ENCODE measurements around the gene SYNJ1. TPM values are rescaled to one million over a fixed set of nuclear protein-coding genes. Genes with fewer than 3 reads are reported as not detected.

The SYNJ1 gene
- polyA plus RNA-seq, 3 donors, result 4.0 to 16.5 (median 8.1) TPM

- WGBS (ENCODE audit: insufficient coverage), result 100% methylated on average over 1 of the region's 6 CpGs
- peak overlapping the region in 1 of 7 donors; percentile 30 for H3K27ac Mint-ChIP-seq
Measured at GRCh38 chr21:32733356-32733755, 5.5 kb upstream of the SYNJ1 start.

GRCh38 chr21:32732544-32732943 is 4.7 kb upstream of the SYNJ1 start:
- H3K36me3 ChIP-seq (replicated peaks in 1 of 2; ENCODE audit: control insufficient read depth in 1 of 2, insufficient read depth in 2 of 2, low read length in 2 of 2), result peaks cover 44 to 54% of the 10 kb centered on the region in 2 donors
- H3K9me3 ChIP-seq (replicated peaks in 1 of 2; ENCODE audit: control insufficient read depth in 1 of 2, insufficient read depth in 1 of 2, low read length in 2 of 2), result no peaks in the 10 kb centered on the region
- no peak overlapping the region for H3K27ac Mint-ChIP-seq
- H2AFZ ChIP-seq (ENCODE audit: insufficient read depth, low read depth, low read length, poor library complexity, severe bottlenecking), result no peak overlapping the region
- intact Hi-C loops (cut with micrococcal nuclease), result no loop called here
- H3K9me3 Mint-ChIP-seq, result no peaks in the 10 kb centered on the region
- no peak overlapping the region for H3K27ac ChIP-seq (ENCODE audit: low read depth in 1 of 2, low read length in 2 of 2)
- no peaks in the 10 kb centered on the region for H3K27me3 ChIP-seq (ENCODE audit: control insufficient read depth in 2 of 2, insufficient read depth in 2 of 2, low read length in 2 of 2)
- H3K27me3 Mint-ChIP-seq (ENCODE audit: low read depth in 3 of 3), result no peaks in the 10 kb centered on the region
- H3K9ac ChIP-seq (ENCODE audit: insufficient read depth, low read length, poor library complexity, severe bottlenecking), result no peak overlapping the region
- H3K36me3 Mint-ChIP-seq, result peaks cover 26 to 42% of the 10 kb centered on the region in 2 donors
- H3K4me2 ChIP-seq (replicated peaks; ENCODE audit: extremely low read depth, low read length, poor library complexity, severe bottlenecking), result no peak overlapping the region
- H3K4me3 ChIP-seq (replicated peaks in 1 of 3; ENCODE audit: low read depth in 2 of 3, low read length in 3 of 3), result no peak overlapping the region
- peak overlapping the region in 1 of 2 donors; percentile 4 for H3K4me3 Mint-ChIP-seq
- peaks cover 6% of the 10 kb centered on the region for H3K79me2 ChIP-seq (ENCODE audit: insufficient read depth, low read length)
- peaks cover 25% of the 10 kb centered on the region for H3K4me1 Mint-ChIP-seq
- H4K20me1 ChIP-seq (ENCODE audit: insufficient read depth, low read length), result no peaks in the 10 kb centered on the region
- WGBS (ENCODE audit: insufficient coverage), result 92% methylated on average over 2 of the region's 3 CpGs
- H3K4me1 ChIP-seq (ENCODE audit: control insufficient read depth in 1 of 2, insufficient read depth in 2 of 2, low read length in 2 of 2), result peaks cover 13 to 16% of the 10 kb centered on the region in 2 donors
- no peak for TF ChIP-seq CTCF (IDR thresholded peaks at IDR 0.05)
- DNase-seq, result no peak

More at GRCh38 chr21:32733356-32733755, 5.5 kb upstream of the SYNJ1 start:
- Histone ChIP-seq H3K27ac (ENCODE audit: low read depth in 1 of 2, low read length in 2 of 2) (no peak overlapping the region), H3K4me1 (ENCODE audit: control insufficient read depth in 1 of 2, insufficient read depth in 2 of 2, low read length in 2 of 2) (peaks cover 12% of the 10 kb centered on the region in 2 donors), H3K27me3 (ENCODE audit: control insufficient read depth in 2 of 2, insufficient read depth in 2 of 2, low read length in 2 of 2) (no peaks in the 10 kb centered on the region), H3K4me3 (replicated peaks in 1 of 3; ENCODE audit: low read depth in 2 of 3, low read length in 3 of 3) (no peak overlapping the region), H3K9me3 (replicated peaks in 1 of 2; ENCODE audit: control insufficient read depth in 1 of 2, insufficient read depth in 1 of 2, low read length in 2 of 2) (no peaks in the 10 kb centered on the region), H3K9ac (ENCODE audit: insufficient read depth, low read length, poor library complexity, severe bottlenecking) (no peak overlapping the region), H3K4me2 (replicated peaks; ENCODE audit: extremely low read depth, low read length, poor library complexity, severe bottlenecking) (no peak overlapping the region), H2AFZ (ENCODE audit: insufficient read depth, low read depth, low read length, poor library complexity, severe bottlenecking) (no peak overlapping the region), H3K36me3 (replicated peaks in 1 of 2; ENCODE audit: control insufficient read depth in 1 of 2, insufficient read depth in 2 of 2, low read length in 2 of 2) (peaks cover 51 to 61% of the 10 kb centered on the region in 2 donors), H3K79me2 (ENCODE audit: insufficient read depth, low read length) (peaks cover under 1% of the 10 kb centered on the region), H4K20me1 (ENCODE audit: insufficient read depth, low read length) (no peaks in the 10 kb centered on the region)
- TF ChIP-seq CTCF (IDR thresholded peaks at IDR 0.05), result no peak
- no peaks in the 10 kb centered on the region for H3K9me3 Mint-ChIP-seq
- no peak for DNase-seq
- no peaks in the 10 kb centered on the region for H3K27me3 Mint-ChIP-seq (ENCODE audit: low read depth in 3 of 3)
- peaks cover 31 to 46% of the 10 kb centered on the region in 2 donors for H3K36me3 Mint-ChIP-seq
- peaks cover 24% of the 10 kb centered on the region for H3K4me1 Mint-ChIP-seq
- H3K4me3 Mint-ChIP-seq, result no peak overlapping the region
- intact Hi-C loops (cut with micrococcal nuclease), result no loop called here
